PC-3 (cell line): ENCODE data around the gene TOB1. TPM values are rescaled to one million over a fixed set of nuclear protein-coding genes. Genes with fewer than 3 reads are reported as not detected.

ENCODE experiments used
- ATAC-seq: fragments of 200-7000 bp; cut with Tn5 transposase; 2 replicates; pipeline ENCODE4 v1.9.1; 2020; ENCODE audit warnings: mild to moderate bottlenecking, moderate library complexity
- BruUV-seq: library from RNA; stranded (reverse); fragments of 400-500 nt; replicated peaks from 2 replicates; lab custom pipeline; 2021; lab: Mats Ljungman, UMichigan
- CTCF ChIA-PET: fragments of 300-600 bp; sonication (Branson Sonifier 250); formaldehyde crosslinking; loops from one replicate; lab custom pipeline; 2022; ENCODE audit warnings: antibody characterized with exemption; lab: Charles Lee
- POLR2A ChIA-PET: fragments of 300-600 bp; sonication (Branson Sonifier 250); formaldehyde crosslinking; loops from one replicate; lab custom pipeline; 2022; ENCODE audit warnings: antibody characterized with exemption; ENCODE audit not compliant: unreplicated experiment; lab: Charles Lee
- DNase-seq: peaks from one replicate; pipeline ENCODE4 v3.0.0-alpha.2; 2015
- H2AFZ ChIP-seq: fragments of 300-600 bp; sonication (generic); 2 replicates; pipeline ENCODE4 v1.6.0; 2016; ENCODE audit warnings: antibody characterized with exemption, low read length
- H3F3A ChIP-seq: fragments of 300-600 bp; sonication (generic); one replicate; pipeline ENCODE4 v1.6.0; 2017; ENCODE audit warnings: antibody characterized with exemption, low read length, control low read depth, mild to moderate bottlenecking; ENCODE audit not compliant: unreplicated experiment
- H3K27ac ChIP-seq: fragments of 300-600 bp; sonication (generic); 2 replicates; pipeline ENCODE4 v1.5.1; 2016; ENCODE audit warnings: mild to moderate bottlenecking, low read length
- H3K27me3 ChIP-seq: fragments of 300-600 bp; sonication (generic); 2 replicates; pipeline ENCODE4 v1.6.1; 2016; ENCODE audit warnings: low read length, mixed read lengths
- H3K36me3 ChIP-seq: fragments of 300-600 bp; sonication (generic); 2 replicates; pipeline ENCODE4 v1.6.1; 2016; ENCODE audit warnings: low read depth, mixed run types, low read length, mixed read lengths
- H3K4me1 ChIP-seq: fragments of 300-600 bp; sonication (generic); 2 replicates; pipeline ENCODE4 v1.5.1; 2016; ENCODE audit warnings: low read length; ENCODE audit not compliant: insufficient read depth
- H3K4me2 ChIP-seq: fragments of 300-600 bp; sonication (generic); 2 replicates; pipeline ENCODE4 v1.6.0; 2016; ENCODE audit warnings: low read length
- H3K4me3 ChIP-seq: fragments of 300-600 bp; sonication (generic); 2 replicates; pipeline ENCODE4 v1.5.1; 2016; ENCODE audit warnings: mild to moderate bottlenecking, low read length, mixed read lengths
- H3K79me2 ChIP-seq: fragments of 300-600 bp; sonication (generic); 2 replicates; pipeline ENCODE4 v1.6.1; 2017; ENCODE audit warnings: low read length, mixed read lengths
- H3K9ac ChIP-seq: fragments of 300-600 bp; sonication (generic); 2 replicates; pipeline ENCODE4 v1.6.0; 2016; ENCODE audit warnings: mild to moderate bottlenecking, low read length
- H3K9me2 ChIP-seq: fragments of 300-600 bp; sonication (generic); replicated peaks from 2 replicates; pipeline ENCODE4 v1.6.1; 2016; ENCODE audit warnings: mixed run types, low read length, mixed read lengths
- H3K9me3 ChIP-seq: fragments of 300-600 bp; sonication (generic); 2 replicates; pipeline ENCODE4 v1.6.1; 2016; ENCODE audit warnings: low read length, mixed read lengths
- H4K20me1 ChIP-seq: fragments of 300-600 bp; sonication (generic); 2 replicates; pipeline ENCODE4 v1.6.1; 2016; ENCODE audit warnings: low read length, mixed read lengths
- CTCF ChIP-seq: fragments of 300-600 bp; sonication (generic); conservative IDR thresholded peaks from 2 replicates; pipeline ENCODE4 v1.5.1; 2017; ENCODE audit warnings: antibody characterized with exemption, low read depth, mild to moderate bottlenecking, low read length
- EZH2 ChIP-seq: fragments of 300-600 bp; sonication (generic); IDR thresholded peaks from one replicate; pipeline ENCODE4 v1.6.1; 2017; ENCODE audit warnings: antibody characterized with exemption, mild to moderate bottlenecking, low read length; ENCODE audit not compliant: unreplicated experiment
- EZH2phosphoT487 ChIP-seq: fragments of 300-600 bp; sonication (generic); IDR thresholded peaks from 2 replicates; pipeline ENCODE4 v1.6.1; 2018; ENCODE audit warnings: mild to moderate bottlenecking, antibody characterized with exemption, low read length, borderline replicate concordance
- intact Hi-C: fragments of 100-400 bp; cut with micrococcal nuclease; formaldehyde crosslinking; loops from 2 replicates; pipeline ENCODE4 v1.9.0; 2023
- total RNA-seq: library from RNA; depleted of rRNA; stranded (reverse); fragments of >200 nt; gene quantifications from 2 replicates; pipeline ENCODE4 v1.2.3, GENCODE V29; 2014

Gene TOB1
- total RNA-seq, 1 experiment from 2014 or later, result 28.7 TPM

GRCh38 chr17:50902372-50903353 is 36.5 kb upstream of the TOB1 start:
- no peak overlapping the region for H3K27ac ChIP-seq
- no peak for DNase-seq
- no peaks in the 10 kb centered on the region for H3K9me3 ChIP-seq
- no peaks in the 10 kb centered on the region for H3F3A ChIP-seq
- H3K9ac ChIP-seq, result no peak overlapping the region
- intact Hi-C loops, result no loop called here
- no peak overlapping the region for H3K4me2 ChIP-seq
- H3K9me2 ChIP-seq, result no peaks in the 10 kb centered on the region; the same call in 1 of the 2 replicates
- ATAC-seq, result no peak
- ChIA-PET CTCF (interaction anchor here (0.6 to 0.7 kb wide), 2 partner anchors 49 to 77 kb away, joined by 3 to 7 read pairs; no protein-coding TSS in a partner anchor), POLR2A (no interaction called here)
- H3K36me3 ChIP-seq, result no peaks in the 10 kb centered on the region
- no peak overlapping the region for H2AFZ ChIP-seq
- BruUV-seq, result no TSS peak
- no peaks in the 10 kb centered on the region for H3K79me2 ChIP-seq
- H4K20me1 ChIP-seq, result no peaks in the 10 kb centered on the region
- H3K4me3 ChIP-seq, result no peak overlapping the region
- TF ChIP-seq CTCF (no peak), EZH2phosphoT487 (no peak), EZH2 (no peak)
- no peaks in the 10 kb centered on the region for H3K27me3 ChIP-seq
- H3K4me1 ChIP-seq, result peaks cover 27% of the 10 kb centered on the region

- ChIA-PET POLR2A (no interaction called here), CTCF (no interaction called here)
- BruUV-seq, result no TSS peak
- Histone ChIP-seq H3K36me3 (no peaks in the 10 kb centered on the region), H3F3A (no peaks in the 10 kb centered on the region), H3K79me2 (no peaks in the 10 kb centered on the region), H3K9me2 (no peaks in the 10 kb centered on the region; the same call in 1 of the 2 replicates), H4K20me1 (no peaks in the 10 kb centered on the region), H3K4me1 (peaks cover 25% of the 10 kb centered on the region), H3K9ac (no peak overlapping the region), H3K27me3 (no peaks in the 10 kb centered on the region), H3K4me3 (no peak overlapping the region), H3K4me2 (no peak overlapping the region), H3K27ac (no peak overlapping the region), H3K9me3 (no peaks in the 10 kb centered on the region), H2AFZ (no peak overlapping the region)
- DNase-seq (no peak), ATAC-seq (no peak)
- intact Hi-C loops, result no loop called here
- TF ChIP-seq CTCF, result no peak
- no peak for TF ChIP-seq EZH2
- no peak for TF ChIP-seq EZH2phosphoT487
Observed at GRCh38 chr17:50900383-50900892, 34.3 kb upstream of the TOB1 start.
